ENCODE measurements around the gene CACNA1C. TPM values are rescaled to one million over a fixed set of nuclear protein-coding genes. Genes with fewer than 3 reads are reported as not detected.

CACNA1C gene
- total RNA-seq, 2 donors from 2014 or later = 70.0 to 127 TPM

GRCh38 chr12:2535583-2536204, 482.9 kb downstream of the CACNA1C start:
- no peak for TF ChIP-seq CTCF (IDR thresholded peaks at IDR 0.05)
- Histone ChIP-seq H3K9me3 (no peaks in the 10 kb centered on the region), H3K4me3 (no peak overlapping the region), H3K36me3 (peaks cover 11% of the 10 kb centered on the region), H3K27ac (no peak overlapping the region), H3K4me1 (ENCODE audit: control insufficient read depth in 1 of 2, low read depth in 2 of 2) (no peaks in the 10 kb centered on the region), H3K27me3 (replicated peaks; ENCODE audit: insufficient read depth) (no peaks in the 10 kb centered on the region)
- DNase-seq (ENCODE audit: low spot score) (no peak), ATAC-seq (ENCODE audit: insufficient number of reproducible peaks, low FRiP score, low read depth) (no peak)

GRCh38 chr12:2536724-2537123, 483.9 kb downstream of the CACNA1C start:
- Histone ChIP-seq H3K9me3 (no peaks in the 10 kb centered on the region), H3K4me3 (no peak overlapping the region), H3K27ac (no peak overlapping the region), H3K4me1 (ENCODE audit: control insufficient read depth in 1 of 2, low read depth in 2 of 2) (no peaks in the 10 kb centered on the region), H3K36me3 (peaks cover 7% of the 10 kb centered on the region), H3K27me3 (replicated peaks; ENCODE audit: insufficient read depth) (no peaks in the 10 kb centered on the region)
- no peak for ATAC-seq (ENCODE audit: insufficient number of reproducible peaks, low FRiP score, low read depth)
- TF ChIP-seq CTCF (IDR thresholded peaks at IDR 0.05) = no peak
- DNase-seq (ENCODE audit: low spot score) = no peak

DNA sequence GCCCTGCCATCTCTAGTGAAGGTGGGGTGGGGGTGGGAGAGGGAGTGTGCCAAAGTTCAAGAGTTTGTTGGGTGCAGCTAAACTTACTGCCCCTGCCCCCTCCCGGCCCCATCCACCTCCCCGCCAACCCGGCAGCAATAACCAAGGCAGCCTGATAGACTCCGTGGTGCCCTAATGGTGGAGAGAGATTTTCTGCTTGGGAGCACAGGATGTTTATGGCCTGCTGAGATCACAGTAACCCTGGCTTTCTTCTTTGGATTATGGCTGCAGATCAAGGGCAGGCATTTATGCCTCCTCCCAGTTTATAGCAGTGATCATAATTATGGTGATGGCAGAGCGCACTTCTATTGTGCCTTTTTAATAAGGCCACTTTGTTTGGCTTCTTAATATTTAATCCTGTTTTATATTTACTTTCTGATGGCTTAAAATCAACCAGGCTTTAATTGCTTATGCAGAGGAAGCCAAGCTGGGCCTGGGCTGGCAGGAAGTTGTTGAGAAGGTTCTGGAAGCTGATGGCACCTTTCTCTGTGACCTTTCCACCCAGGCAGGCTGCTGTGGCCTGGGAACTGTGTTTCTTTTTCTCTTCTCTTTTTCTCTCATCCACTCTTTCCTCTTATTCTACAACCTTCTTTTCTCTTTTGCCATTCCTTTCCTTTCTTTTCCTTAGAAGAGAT, 485.2 kb downstream of the CACNA1C start:
- no peaks in the 10 kb centered on the region for H3K9me3 ChIP-seq
- no peak for ATAC-seq (ENCODE audit: insufficient number of reproducible peaks, low FRiP score, low read depth)
- no peak for DNase-seq (ENCODE audit: low spot score)
- H3K4me1 ChIP-seq (ENCODE audit: control insufficient read depth in 1 of 2, low read depth in 2 of 2) = no peaks in the 10 kb centered on the region
- H3K4me3 ChIP-seq = no peak overlapping the region
- no peaks in the 10 kb centered on the region for H3K27me3 ChIP-seq (replicated peaks; ENCODE audit: insufficient read depth)
- peaks cover 5% of the 10 kb centered on the region for H3K36me3 ChIP-seq
- TF ChIP-seq CTCF (IDR thresholded peaks at IDR 0.05) = no peak
- H3K27ac ChIP-seq = no peak overlapping the region

- ATAC-seq (ENCODE audit: insufficient number of reproducible peaks, low FRiP score, low read depth) (no peak), DNase-seq (ENCODE audit: low spot score) (no peak)
Measured at GRCh38 chr12:2539938-2540337, 487.2 kb downstream of the CACNA1C start.

More at GRCh38 chr12:2539938-2540337, 487.2 kb downstream of the CACNA1C start:
- H3K4me1 ChIP-seq (ENCODE audit: control insufficient read depth in 1 of 2, low read depth in 2 of 2) = no peaks in the 10 kb centered on the region
- peaks cover 5% of the 10 kb centered on the region for H3K36me3 ChIP-seq
- no peak for TF ChIP-seq CTCF (IDR thresholded peaks at IDR 0.05)
- no peak overlapping the region for H3K4me3 ChIP-seq
- no peaks in the 10 kb centered on the region for H3K9me3 ChIP-seq
- H3K27ac ChIP-seq = no peak overlapping the region
- H3K27me3 ChIP-seq (replicated peaks; ENCODE audit: insufficient read depth) = no peaks in the 10 kb centered on the region

Data from thoracic aorta (tissue), 2 donors.